ENCODE measurements around the gene WWOX. TPM values are rescaled to one million over a fixed set of nuclear protein-coding genes. Genes with fewer than 3 reads are reported as not detected.

WWOX gene
- total RNA-seq, 1 donor from 2014 or later, result 106 TPM

GRCh38 chr16:78549366-78549765 is 449.9 kb downstream of the WWOX start:
- intact Hi-C loops (cut with DNase I), result no loop called here
- Histone ChIP-seq H3K4me1 (no peaks in the 10 kb centered on the region), H3K27me3 (no peaks in the 10 kb centered on the region), H3K9me3 (no peaks in the 10 kb centered on the region), H3K27ac (no peak overlapping the region), H3K36me3 (no peaks in the 10 kb centered on the region), H3K4me3 (no peak overlapping the region)
- no peak for DNase-seq (ENCODE audit: low spot score in 2 of 2)
- no peak for TF ChIP-seq CTCF (IDR thresholded peaks at IDR 0.05)

- Histone ChIP-seq H3K9me3 (no peaks in the 10 kb centered on the region), H3K36me3 (no peaks in the 10 kb centered on the region), H3K4me3 (no peak overlapping the region), H3K27me3 (no peaks in the 10 kb centered on the region), H3K27ac (no peak overlapping the region), H3K4me1 (no peaks in the 10 kb centered on the region)
- intact Hi-C loops (cut with DNase I), result no loop called here
- DNase-seq (ENCODE audit: low spot score in 2 of 2), result no peak
- TF ChIP-seq CTCF (IDR thresholded peaks at IDR 0.05), result no peak
Observed at GRCh38 chr16:78551487-78552085, 452.1 kb downstream of the WWOX start.

GRCh38 chr16:78552106-78552675 is 452.7 kb downstream of the WWOX start:
- Histone ChIP-seq H3K27me3 (no peaks in the 10 kb centered on the region), H3K4me3 (no peak overlapping the region), H3K27ac (no peak overlapping the region), H3K4me1 (no peaks in the 10 kb centered on the region), H3K9me3 (no peaks in the 10 kb centered on the region), H3K36me3 (no peaks in the 10 kb centered on the region)
- no peak for DNase-seq (ENCODE audit: low spot score in 2 of 2)
- intact Hi-C loops (cut with DNase I), result no loop called here
- no peak for TF ChIP-seq CTCF (IDR thresholded peaks at IDR 0.05)

- H3K4me1 ChIP-seq, result no peaks in the 10 kb centered on the region
- no peak overlapping the region for H3K27ac ChIP-seq
- intact Hi-C loops (cut with DNase I), result no loop called here
- no peaks in the 10 kb centered on the region for H3K36me3 ChIP-seq
- TF ChIP-seq CTCF (IDR thresholded peaks at IDR 0.05), result no peak
- no peak for DNase-seq (ENCODE audit: low spot score in 2 of 2)
- no peaks in the 10 kb centered on the region for H3K9me3 ChIP-seq
- no peaks in the 10 kb centered on the region for H3K27me3 ChIP-seq
- no peak overlapping the region for H3K4me3 ChIP-seq
Observed at GRCh38 chr16:78552716-78553115, 453.3 kb downstream of the WWOX start.

GRCh38 chr16:78553268-78554039 is 454.0 kb downstream of the WWOX start:
- Histone ChIP-seq H3K27me3 (no peaks in the 10 kb centered on the region), H3K36me3 (no peaks in the 10 kb centered on the region), H3K27ac (no peak overlapping the region), H3K4me1 (no peaks in the 10 kb centered on the region), H3K4me3 (no peak overlapping the region), H3K9me3 (no peaks in the 10 kb centered on the region)
- no peak for TF ChIP-seq CTCF (IDR thresholded peaks at IDR 0.05)
- intact Hi-C loops (cut with DNase I), result no loop called here
- no peak for DNase-seq (ENCODE audit: low spot score in 2 of 2)
